ENCODE measurements around the gene TMX4.
"Not testable (repeated sequence)": the region's sequence is repeated elsewhere in the genome, so short reads cannot be mapped to it uniquely, and the experiment has no call there.

TMX4 gene, protein sequence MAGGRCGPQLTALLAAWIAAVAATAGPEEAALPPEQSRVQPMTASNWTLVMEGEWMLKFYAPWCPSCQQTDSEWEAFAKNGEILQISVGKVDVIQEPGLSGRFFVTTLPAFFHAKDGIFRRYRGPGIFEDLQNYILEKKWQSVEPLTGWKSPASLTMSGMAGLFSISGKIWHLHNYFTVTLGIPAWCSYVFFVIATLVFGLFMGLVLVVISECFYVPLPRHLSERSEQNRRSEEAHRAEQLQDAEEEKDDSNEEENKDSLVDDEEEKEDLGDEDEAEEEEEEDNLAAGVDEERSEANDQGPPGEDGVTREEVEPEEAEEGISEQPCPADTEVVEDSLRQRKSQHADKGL

DNA sequence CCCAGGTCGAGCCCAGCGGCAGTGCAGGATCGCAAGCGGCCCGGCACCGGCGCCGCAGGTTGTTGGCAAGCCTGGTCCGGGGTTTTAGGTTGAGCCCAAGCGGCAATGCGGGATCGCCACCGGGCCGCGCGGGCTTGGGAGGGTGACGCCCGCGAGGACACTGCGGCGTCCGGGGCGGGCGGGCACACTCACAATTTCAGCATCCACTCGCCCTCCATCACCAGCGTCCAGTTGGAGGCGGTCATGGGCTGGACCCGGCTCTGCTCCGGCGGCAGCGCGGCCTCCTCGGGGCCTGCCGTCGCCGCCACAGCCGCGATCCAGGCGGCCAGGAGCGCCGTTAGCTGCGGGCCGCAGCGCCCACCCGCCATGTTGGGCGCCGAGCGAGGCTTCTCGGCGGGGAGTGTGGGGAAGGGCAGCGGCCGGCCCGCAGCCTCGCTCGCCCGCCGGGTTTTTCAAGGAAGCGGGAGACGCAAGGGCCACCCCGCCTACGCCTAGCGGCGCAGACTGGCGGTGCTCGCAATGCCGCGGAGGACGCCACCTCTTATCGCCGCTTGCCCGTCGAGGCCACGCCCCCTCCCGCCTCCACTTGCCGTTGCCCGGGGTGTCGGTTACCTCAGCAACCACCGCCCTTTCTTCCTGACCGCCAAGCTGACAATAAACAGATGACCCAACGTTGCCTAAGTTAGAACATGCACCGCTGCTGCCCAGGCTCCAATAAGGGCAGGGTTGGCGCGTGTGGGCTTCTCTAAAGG, at the start of gene TMX4:
Gene TMX4 (minus strand): TSS at position 516 of the 752 bp plus-strand sequence. CDS start 148 bp downstream, at position 368.
- DNase-seq (ENCODE audit: low spot score), result peak; percentile 95

DNA sequence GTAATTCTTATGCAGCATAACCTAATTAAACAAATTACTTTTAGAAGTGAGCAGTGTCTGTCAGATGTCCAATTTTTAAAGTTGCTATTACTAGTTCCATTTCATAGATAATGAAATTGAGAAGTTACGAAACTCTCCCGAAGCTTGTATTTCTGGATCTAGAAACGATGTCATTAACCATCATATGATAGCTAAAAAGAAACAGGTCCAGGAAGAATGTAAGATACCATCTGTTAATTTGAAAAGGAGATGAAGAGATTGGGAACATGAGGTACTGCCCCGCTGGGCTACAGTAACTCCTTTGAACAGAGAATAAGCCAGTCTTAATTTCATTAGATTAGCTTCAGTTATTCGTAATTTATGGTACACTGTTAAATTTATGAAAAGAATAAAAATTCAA, 47.5 kb upstream of the TMX4 start:
- DNase-seq (ENCODE audit: low spot score), result no peak

DNA sequence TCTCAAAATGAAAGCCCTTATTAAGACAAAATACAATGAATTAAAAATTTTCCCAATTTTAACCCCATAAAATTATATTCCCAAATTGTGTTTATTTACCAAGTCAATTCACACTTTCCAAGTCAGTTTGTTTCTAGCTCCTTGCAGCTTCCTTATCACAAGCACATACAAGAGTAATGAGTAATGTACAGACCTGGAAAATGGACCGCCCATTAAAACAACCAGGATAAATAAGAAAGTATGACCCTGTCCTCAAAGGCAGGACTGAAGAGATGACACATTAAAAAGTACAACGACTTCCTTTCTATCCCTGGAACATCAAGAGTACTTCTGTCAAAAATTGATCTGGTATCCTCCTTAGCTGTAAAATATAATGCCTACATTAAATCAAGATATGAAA, 47.1 kb upstream of the TMX4 start:
- no peak for DNase-seq (ENCODE audit: low spot score)

DNA sequence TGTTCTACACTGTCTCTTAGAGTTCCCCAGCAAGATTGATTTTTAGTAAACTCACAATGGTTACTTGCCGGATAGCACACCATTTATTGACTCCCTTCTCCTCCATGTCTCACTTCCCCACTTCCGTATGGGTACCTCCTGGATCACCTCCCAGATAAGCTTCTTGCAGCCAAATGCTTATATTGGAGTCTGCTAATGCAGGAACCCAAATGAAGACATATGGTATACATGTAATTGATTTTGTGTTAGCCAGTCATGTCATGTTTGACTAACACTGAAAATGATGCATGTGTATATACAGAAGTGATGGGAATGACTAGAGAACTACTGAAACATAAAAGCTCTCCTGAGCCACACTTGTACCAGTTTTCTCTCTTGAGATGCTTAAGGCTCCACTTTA, 46.1 kb upstream of the TMX4 start:
- no peak for DNase-seq (ENCODE audit: low spot score)

DNA sequence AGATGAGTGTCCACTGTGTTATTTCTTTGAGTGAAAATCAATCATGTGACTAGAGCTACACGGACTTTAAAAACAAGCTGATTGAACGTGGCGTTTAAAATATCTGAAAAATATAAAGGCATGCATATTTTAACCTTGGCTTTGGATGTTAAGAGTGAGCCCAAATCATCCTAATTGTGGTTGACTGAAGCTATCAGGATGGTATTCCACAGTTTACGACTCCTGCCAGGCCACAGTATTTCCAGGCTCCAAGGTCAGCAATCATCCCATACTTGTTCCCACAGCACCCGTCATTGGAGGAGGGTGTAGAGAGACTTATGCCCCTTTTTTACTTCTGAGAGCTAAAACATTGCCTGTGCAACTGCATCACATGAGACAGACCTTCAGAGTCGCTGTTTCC, 43.2 kb upstream of the TMX4 start:
- DNase-seq (ENCODE audit: low spot score), result no peak

DNA sequence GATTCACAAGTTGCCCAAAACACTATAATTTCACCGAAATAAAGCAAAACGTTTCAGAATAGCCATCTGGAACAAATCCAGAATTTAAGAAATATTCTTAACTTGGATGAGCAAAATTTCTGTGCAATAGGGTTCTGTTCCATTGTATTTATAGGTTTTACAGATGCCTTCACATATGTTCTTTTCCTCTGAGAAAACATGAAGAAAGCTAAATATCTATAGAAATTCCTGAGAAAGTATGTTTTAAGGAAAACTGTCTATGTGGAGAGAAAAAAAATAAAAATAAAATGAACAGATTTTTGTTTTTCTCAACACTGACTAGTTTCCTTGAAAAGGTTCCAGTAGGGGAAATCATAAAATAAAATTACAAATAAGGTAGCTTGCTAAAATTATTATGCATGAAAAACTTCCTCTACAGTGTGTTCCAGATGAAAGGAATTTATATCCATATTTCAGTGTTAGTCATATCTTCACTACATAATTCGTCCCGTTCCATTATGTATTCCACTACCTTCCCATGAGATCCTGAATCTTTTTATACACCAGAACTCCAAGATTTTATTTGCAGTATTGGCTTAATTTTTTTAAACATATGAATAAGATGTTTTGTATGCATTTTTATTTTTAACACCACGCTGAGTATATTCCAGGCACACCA, 42.4 kb upstream of the TMX4 start:
- DNase-seq (ENCODE audit: low spot score), result no peak

DNA sequence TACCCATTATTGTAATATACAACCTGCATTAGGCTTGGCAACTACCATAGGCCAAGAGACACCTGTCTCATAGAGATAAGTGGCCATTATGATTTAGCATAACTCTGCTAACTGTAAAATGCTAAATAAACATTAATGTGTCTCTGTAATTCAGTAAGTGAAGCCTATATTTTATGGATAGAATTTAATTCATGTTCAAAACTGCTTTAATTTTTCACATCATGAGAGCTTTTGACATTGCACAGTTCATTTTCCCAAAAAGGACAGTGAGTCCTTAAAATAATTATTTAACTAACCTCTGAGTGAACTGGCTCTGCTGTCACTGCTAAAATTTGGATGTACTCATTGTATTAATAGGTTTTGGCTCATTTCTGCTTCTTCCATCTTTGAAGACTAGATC, 41.4 kb upstream of the TMX4 start:
- no peak for DNase-seq (ENCODE audit: low spot score)

DNA sequence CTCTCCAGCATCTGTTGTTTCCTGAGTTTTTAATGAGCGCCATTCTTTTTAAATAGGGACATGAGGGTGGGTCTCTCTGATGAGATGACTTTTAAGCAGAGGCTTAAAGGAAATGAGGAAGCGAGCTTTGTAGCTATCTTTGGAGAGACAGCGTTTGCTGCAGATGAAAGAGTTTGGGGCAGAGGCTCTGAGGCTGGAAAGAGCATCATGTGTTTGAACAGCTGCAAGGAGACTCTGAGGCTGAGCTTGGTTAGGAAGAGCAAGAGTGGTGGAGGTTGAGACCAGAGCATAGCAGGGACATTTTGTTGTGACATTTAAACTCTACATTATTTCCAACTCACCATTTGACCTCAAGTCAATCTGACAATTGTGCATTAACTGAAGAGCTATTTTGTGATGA, 38.3 kb upstream of the TMX4 start:
- no peak for DNase-seq (ENCODE audit: low spot score)

DNA sequence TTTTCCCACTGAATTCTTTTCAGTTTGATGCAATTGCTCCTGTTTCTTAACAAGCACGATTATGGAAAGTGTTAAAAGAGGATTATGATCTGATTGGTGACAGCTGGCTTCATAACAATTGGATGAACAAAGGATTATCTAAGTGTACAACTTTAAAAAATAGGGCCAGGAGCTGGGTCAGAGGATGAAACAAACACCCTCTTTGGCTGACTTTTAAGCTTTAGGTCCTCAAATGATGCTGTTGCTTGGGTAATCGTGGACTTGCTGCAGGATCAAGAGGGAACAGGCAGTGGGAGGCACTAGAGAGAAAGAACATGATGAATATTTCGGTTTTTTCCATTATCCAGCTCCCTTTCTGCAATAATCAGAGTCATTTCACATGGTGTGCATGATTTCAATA, 35.5 kb upstream of the TMX4 start:
- no peak for DNase-seq (ENCODE audit: low spot score)

DNA sequence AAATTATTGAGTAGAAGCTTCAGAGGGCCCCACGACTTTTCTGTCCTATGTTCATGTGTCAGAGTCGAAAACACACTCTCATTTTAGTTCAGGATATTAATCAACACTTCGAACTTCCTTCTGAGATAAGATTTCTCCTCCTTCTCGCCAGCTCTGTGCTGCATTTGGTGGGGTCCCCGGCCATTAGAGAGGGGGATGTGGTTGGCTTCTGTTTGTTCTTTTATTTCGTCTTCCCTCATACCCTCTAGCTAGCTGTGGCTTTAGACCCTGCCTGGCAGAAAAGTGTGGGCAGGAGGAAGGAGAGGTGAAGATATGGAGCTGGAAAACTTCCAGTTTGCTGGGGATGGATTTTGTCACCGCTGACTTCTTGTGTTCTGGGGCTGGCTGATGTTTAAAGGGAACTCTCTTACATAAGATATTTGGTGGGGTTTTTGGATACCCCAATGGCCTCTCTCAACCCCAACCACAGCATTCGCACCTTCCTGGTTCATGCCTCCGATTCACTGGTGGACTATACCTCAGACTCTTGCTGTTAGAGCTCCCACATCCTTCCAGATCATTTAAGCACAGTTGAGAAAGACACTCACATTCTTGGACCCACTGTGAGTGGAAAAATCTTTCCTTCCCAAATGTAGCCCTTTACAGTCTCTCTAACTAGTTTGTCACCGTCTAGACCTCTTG, 30.7 kb upstream of the TMX4 start:
- no peak for DNase-seq (ENCODE audit: low spot score)

DNA sequence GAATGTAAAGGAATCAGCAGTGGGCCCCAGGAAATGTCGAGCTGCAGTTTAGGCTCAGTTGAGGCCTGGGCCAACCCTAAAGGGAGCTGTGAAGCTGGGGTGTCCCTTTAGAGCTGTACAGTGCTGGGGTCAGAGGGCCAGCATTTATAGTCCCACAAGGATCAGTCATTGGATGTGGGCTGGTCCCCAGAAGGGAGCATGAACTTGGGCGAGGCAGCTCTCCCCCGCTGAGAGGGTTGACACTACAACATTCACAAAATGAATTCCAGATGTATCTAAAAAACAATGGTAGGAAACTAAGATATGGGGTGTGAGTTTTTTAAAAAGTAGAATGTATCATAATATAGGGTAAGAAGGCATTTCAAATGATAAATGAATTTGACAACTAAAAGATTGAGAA, 29.7 kb upstream of the TMX4 start:
- DNase-seq (ENCODE audit: low spot score), result no peak

DNA sequence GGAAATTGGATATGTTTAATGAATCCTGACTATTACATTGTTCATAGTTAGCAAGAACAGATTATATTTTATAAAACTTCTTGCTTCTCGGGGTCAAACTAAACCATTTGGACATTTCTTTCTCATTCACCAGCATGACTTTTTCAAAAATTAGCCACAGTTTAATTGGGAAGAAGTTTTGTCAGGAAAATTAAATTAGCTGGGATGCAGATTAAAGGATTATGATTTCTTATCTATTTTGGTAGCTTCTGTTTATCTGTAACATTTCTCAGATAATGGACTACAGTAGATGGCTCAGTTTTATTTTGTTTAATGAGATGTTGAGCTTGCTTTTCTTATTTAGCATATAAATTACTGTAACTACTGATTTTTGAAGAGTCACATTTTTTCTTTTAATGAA, 26.4 kb upstream of the TMX4 start:
- no peak for DNase-seq (ENCODE audit: low spot score)

DNA sequence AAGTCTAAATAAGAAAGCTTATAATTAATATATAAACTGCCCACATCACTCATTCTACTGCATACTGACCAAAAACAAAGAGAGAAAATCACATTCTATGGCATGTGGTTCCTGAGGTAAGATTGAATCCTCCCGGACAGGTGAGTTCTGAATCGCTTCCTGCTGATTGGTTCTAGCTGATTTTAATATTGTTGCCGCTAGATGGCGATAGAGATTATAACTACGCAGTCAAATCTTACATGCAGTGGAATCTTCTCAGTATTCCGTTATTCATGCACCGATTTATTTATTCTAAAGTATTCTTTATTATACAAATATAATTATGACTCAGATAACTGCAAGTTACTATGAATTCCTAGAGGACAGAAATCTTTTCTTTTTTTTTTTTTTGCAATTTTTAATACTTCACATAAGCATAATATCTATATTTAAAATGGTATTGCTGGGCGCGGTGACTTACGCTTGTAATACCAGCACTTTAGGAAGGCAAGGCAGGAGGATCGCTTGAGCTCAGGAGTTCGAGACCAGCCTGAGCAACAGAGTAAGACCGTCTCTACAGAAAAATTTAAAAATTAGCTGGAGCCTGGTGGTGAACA, 24.2 kb upstream of the TMX4 start:
- DNase-seq (ENCODE audit: low spot score), result peak; percentile 75

DNA sequence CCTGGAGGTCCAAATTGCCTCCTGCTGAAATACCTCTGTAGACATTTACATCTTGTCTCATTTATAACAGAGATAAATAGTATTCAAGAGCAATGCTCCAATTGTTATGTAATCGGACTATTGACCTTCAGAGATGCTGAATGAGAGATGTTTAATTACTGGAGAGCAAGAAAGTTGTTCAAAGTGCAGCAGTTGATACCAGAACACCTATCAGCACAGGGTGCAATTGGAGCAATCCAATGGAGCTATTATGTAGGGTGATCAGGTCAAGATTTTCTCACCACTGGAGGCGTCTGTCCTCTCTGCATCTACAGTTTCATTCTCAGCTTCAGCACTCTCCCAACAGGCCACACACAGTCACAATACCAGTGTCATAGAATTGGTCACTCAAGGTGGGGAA, 19.5 kb upstream of the TMX4 start:
- DNase-seq (ENCODE audit: low spot score), result no peak

DNA sequence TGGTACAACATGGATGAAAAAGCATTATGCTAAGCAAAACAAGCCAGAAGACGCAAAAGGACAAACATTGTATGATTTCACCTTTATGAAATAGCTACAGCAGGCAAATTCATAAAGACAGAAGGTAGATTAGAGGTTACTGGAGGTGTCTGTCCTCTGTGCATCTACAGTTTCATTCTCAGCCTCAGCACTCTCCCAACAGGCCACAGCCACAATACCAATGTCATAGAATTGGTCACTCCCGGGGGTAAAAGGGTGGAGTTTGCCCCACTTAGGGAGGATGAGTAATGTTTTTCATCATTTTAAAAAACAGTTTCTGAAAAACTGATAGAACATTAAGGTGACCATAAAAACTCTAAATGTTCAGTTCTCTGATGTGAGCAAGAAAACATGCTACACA, 17.2 kb upstream of the TMX4 start:
- no peak for DNase-seq (ENCODE audit: low spot score)

DNA sequence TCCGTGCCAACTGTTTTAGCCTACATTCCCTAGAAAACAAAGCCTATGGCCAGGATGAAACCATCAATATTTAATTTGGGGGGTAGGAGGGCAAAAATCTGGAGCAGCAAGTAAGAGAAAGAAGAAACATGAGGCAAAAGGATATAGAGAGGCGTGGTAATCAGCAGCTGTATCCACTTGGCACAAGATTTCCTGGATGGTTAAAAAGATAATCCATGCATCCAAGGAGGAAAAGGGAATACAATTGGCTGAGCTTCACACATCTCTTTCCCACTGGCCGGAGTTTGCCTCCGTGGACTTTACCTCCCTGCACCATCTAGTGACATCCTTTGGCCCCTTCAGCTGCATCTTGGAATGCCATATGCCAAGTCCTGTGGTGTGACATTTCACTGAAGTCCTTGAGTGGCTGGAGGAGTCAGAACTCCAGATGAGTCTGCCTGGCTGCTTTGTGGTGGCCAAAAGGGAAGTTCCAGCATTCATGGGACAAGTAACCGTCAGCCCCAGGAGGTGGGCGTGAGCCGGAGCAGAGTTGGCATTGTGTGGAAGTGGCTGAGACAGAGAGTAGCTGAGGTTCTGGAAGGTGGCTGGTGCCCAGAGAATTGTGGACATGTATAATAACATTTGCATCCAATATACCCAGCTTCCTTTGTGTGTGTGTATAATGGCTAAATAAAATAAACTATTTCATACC, 13.7 kb upstream of the TMX4 start:
- no peak for DNase-seq (ENCODE audit: low spot score)

DNA sequence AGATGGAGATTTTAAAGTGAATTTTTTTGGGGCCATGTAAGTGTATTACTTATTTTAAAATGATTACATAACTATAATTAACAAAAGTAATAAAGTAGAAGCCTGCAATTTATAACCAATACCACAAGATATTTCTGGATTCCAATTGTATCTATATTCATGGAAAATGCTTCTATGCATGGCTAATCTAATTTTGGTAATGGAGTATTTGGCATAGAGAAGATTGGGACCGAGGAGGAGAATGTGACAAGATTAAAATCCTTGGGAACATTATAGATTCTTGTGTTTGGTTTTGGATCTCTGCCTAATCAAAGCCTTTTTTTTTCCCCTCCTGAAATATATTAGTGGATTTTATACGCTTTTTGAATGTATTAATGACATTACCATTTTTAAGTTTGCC, 12.9 kb upstream of the TMX4 start:
- DNase-seq (ENCODE audit: low spot score), result no peak

DNA sequence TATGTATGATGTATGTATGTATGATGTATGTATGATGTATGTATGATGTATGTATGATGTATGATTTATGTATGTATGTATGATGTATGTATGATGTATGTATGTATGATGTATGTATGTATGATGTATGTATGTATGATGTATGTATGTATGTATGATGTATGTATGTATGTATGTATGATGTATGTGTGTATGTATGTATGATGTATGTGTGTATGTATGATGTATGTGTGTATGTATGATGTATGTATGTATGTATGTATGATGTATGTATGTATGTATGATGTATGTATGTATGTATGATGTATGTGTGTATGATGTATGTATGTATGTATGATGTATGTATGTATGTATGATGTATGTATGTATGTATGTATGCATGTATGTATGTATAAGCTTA, 12.0 kb upstream of the TMX4 start:
- DNase-seq (ENCODE audit: low spot score), result not testable (repeated sequence)

DNA sequence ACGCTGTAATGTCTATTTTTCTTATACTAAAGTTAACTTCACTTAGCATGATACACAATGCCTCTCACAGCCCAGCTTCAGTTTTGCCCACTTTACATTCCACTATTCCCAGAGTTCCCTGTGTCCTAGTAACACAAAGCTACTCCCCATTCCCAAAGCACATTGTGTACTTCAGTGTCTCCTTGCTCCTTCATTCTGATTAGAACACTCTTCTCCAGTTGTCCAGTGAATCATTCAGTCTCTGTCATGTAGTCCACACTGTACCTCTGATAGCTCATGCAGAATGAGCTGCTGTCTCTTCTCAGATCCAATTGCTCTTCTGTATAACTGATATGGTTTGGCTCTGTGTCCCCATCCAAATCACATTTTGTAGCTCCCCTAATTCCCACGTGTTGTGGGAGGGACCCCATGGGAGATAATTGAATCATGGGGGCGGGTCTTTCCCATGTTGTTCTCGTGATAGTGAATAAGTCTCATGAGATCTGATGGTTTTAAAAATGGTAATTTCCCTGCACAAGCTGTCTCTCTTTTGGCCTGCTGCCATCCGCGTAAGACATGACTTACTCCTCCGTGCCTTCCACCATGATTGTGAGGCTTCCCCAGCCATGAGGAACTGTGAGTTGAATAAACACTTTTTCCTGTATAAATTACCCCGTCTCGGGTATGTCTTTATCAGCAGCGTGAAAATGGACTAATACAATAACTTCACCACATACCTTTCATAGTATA, 2.1 kb upstream of the TMX4 start:
- no peak for DNase-seq (ENCODE audit: low spot score)

DNA sequence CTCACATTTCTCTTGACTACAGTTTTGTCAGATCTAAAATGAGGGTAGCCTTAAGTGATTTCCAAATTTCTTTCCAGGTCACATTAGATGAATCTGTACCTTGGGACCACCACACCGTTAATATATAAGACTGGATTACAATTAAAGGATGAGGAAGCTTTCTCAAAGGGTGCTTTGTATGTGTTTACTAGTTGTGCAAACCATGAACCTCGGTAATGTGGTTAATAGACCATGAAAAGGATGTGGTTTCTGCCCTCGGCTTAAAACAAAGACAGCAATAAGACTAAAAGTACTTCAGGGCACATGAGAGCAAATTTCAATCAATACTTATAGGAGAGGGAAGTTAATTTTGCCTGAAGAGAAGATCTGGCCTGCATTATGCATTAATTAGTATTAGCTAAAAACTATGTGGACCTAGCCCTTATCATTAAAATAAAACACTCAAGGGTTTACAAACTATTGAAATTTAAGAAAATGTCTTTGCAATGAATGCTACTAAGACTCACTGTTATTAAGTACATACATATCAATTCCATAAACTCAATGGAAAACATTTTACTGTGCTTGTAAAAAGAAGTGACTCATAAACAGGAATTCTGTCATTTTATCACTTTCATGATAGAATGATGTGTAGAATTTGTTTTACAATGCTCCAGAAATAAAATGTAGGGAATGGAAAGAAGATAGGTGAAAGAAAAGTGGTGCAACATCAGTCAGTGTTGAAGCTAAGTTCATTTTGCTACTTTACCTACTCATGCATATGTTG, 936 bp upstream of the TMX4 start:
- no peak for DNase-seq (ENCODE audit: low spot score)

All from iPS-NIHi11 (cell line).